GM23248 (cell line): ENCODE data around the gene COL18A1.

Source experiments
- EZH2 ChIP-seq: fragments of 200-600 bp; sonication (generic); IDR thresholded peaks from 2 replicates; pipeline ENCODE4 v1.6.1; 2018; ENCODE audit warnings: antibody characterized with exemption, mild to moderate bottlenecking; ENCODE audit not compliant: insufficient read depth, poor library complexity, severe bottlenecking
- EZH2phosphoT487 ChIP-seq: fragments of 200-600 bp; sonication (generic); IDR thresholded peaks from 2 replicates; pipeline ENCODE4 v1.6.1; 2018; ENCODE audit warnings: antibody characterized with exemption, moderate library complexity, mild to moderate bottlenecking, low read depth; ENCODE audit not compliant: insufficient read depth

- no peak for TF ChIP-seq EZH2phosphoT487
- no peak for TF ChIP-seq EZH2
These were observed 16.2 kb upstream of the COL18A1 start for GRCh38 chr21:45388611-45389296.
